Suprapubic skin (tissue), 4 donors: Measurements from ENCODE around the gene TCAIM.

Experiments used
- POLR2A ChIP-seq, 2 donors: fragments of 450-650 bp; IDR thresholded peaks; one replicate each; pipeline ENCODE4 v1.6.1; 2017; ENCODE audit warnings: antibody characterized with exemption in 2 of 2, mild to moderate bottlenecking in 2 of 2, moderate library complexity in 2 of 2
- POLR2AphosphoS5 ChIP-seq, 3 donors: sonication (generic); formaldehyde crosslinking; IDR thresholded peaks; one replicate each; pipeline ENCODE4 v1.6.1; 2017; ENCODE audit warnings: antibody characterized with exemption in 3 of 3
- TF ChIP-seq, protein P1 (sequence below), 2 donors: fragments of 200-600 bp in 1 of 2; fragments of 450-650 bp in 1 of 2; sonication (generic) in 1 of 2; IDR thresholded peaks; one replicate each; pipeline ENCODE4 v1.5.1; 2016 to 2019; ENCODE audit warnings: antibody characterized with exemption in 2 of 2, mild to moderate bottlenecking in 1 of 2, moderate library complexity in 1 of 2

DNA sequence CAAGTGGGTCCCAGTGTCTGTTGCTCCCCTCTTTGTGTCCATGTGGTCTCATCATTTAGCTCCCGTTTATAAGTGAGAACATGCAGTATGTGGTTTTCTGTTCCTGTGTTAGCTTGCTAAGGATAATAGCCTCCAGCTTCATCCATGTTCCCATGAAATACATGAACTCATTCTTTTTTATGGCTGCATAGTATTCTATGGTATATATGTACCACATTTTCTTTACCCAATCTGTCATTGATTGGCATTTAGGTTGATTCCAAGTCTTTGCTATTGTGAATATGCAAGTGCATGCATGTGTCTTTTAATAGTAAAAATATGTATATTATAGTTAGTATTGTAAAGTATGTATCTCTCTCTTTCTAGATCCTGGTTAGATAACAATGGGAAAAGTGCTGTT lies 53.9 kb downstream of the TCAIM start:
- TF ChIP-seq, protein P1, sequence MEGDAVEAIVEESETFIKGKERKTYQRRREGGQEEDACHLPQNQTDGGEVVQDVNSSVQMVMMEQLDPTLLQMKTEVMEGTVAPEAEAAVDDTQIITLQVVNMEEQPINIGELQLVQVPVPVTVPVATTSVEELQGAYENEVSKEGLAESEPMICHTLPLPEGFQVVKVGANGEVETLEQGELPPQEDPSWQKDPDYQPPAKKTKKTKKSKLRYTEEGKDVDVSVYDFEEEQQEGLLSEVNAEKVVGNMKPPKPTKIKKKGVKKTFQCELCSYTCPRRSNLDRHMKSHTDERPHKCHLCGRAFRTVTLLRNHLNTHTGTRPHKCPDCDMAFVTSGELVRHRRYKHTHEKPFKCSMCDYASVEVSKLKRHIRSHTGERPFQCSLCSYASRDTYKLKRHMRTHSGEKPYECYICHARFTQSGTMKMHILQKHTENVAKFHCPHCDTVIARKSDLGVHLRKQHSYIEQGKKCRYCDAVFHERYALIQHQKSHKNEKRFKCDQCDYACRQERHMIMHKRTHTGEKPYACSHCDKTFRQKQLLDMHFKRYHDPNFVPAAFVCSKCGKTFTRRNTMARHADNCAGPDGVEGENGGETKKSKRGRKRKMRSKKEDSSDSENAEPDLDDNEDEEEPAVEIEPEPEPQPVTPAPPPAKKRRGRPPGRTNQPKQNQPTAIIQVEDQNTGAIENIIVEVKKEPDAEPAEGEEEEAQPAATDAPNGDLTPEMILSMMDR (IDR thresholded peaks at IDR 0.05), result no peak
- TF ChIP-seq POLR2AphosphoS5 (IDR thresholded peaks at IDR 0.05) (no peak), POLR2A (IDR thresholded peaks at IDR 0.05) (no peak)
